Loucy (cell line): ENCODE data around the gene UGT1A6.
A peak's percentile ranks its signal among the peaks of the same experiment; 100 is the strongest.

Experiments
- H2AFZ ChIP-seq: fragments of 200-600 bp; sonication (generic); 2 replicates; pipeline ENCODE4 v1.6.0; 2016; ENCODE audit warnings: antibody characterized with exemption, mild to moderate bottlenecking, low read length, moderate library complexity
- H3F3A ChIP-seq: fragments of 200-600 bp; 2 replicates; pipeline ENCODE4 v1.6.0; 2016; ENCODE audit warnings: antibody characterized with exemption, low read depth, mild to moderate bottlenecking
- H3K27me3 ChIP-seq: fragments of 200-600 bp; sonication (generic); 2 replicates; pipeline ENCODE4 v1.6.1; 2014; ENCODE audit warnings: low read length, mild to moderate bottlenecking; ENCODE audit not compliant: insufficient read depth, poor library complexity, severe bottlenecking
- H3K36me3 ChIP-seq: fragments of 200-600 bp; sonication (generic); 2 replicates; pipeline ENCODE4 v1.6.1; 2016; ENCODE audit warnings: low read length; ENCODE audit not compliant: insufficient read depth
- H3K4me1 ChIP-seq: fragments of 200-600 bp; sonication (generic); 2 replicates; pipeline ENCODE4 v1.5.1; 2014; ENCODE audit warnings: low read length, mild to moderate bottlenecking; ENCODE audit not compliant: insufficient read depth, poor library complexity, severe bottlenecking
- H3K4me2 ChIP-seq: fragments of 200-600 bp; sonication (generic); 2 replicates; pipeline ENCODE4 v1.6.0; 2014; ENCODE audit warnings: antibody characterized with exemption, low read length, low read depth, mild to moderate bottlenecking; ENCODE audit not compliant: poor library complexity, severe bottlenecking
- H3K4me3 ChIP-seq: fragments of 200-600 bp; sonication (generic); 2 replicates; pipeline ENCODE4 v1.5.1; 2014; ENCODE audit warnings: low read length, mild to moderate bottlenecking, mixed read lengths; ENCODE audit not compliant: poor library complexity, severe bottlenecking
- H3K79me2 ChIP-seq: fragments of 200-600 bp; sonication (generic); 2 replicates; pipeline ENCODE4 v1.6.1; 2014; ENCODE audit warnings: low read length; ENCODE audit not compliant: insufficient read depth
- H3K9ac ChIP-seq: fragments of 200-600 bp; sonication (generic); 2 replicates; pipeline ENCODE4 v1.6.0; 2014; ENCODE audit warnings: mild to moderate bottlenecking, low read depth, low read length, moderate library complexity; ENCODE audit not compliant: poor library complexity, severe bottlenecking
- H3K9me2 ChIP-seq: fragments of 200-600 bp; sonication (generic); replicated peaks from 2 replicates; pipeline ENCODE4 v1.6.1; 2016; ENCODE audit warnings: low read depth, low read length, mixed read lengths
- H3K9me3 ChIP-seq: fragments of 200-600 bp; sonication (generic); 2 replicates; pipeline ENCODE4 v1.6.1; 2014; ENCODE audit warnings: mild to moderate bottlenecking, antibody characterized with exemption, low read length, low read depth; ENCODE audit not compliant: insufficient read depth
- H4K20me1 ChIP-seq: fragments of 200-600 bp; sonication (generic); 2 replicates; pipeline ENCODE4 v1.6.0; 2014; ENCODE audit warnings: antibody characterized with exemption, low read length, mild to moderate bottlenecking; ENCODE audit not compliant: insufficient read depth, poor library complexity, severe bottlenecking
- CTCF ChIP-seq: fragments of 200-600 bp; sonication (generic); conservative IDR thresholded peaks from 2 replicates; pipeline ENCODE4 v1.5.1; 2014; ENCODE audit warnings: mild to moderate bottlenecking, antibody characterized with exemption, low read length
- EZH2phosphoT487 ChIP-seq: fragments of 200-600 bp; IDR thresholded peaks from 2 replicates; pipeline ENCODE4 v1.6.1; 2018; ENCODE audit warnings: antibody characterized with exemption, mild to moderate bottlenecking, moderate library complexity, borderline replicate concordance

The UGT1A6 gene

GRCh38 chr2:233772583-233772982, 79.9 kb downstream of the UGT1A6 start:
- H3K79me2 ChIP-seq: no peaks in the 10 kb centered on the region
- H3K4me2 ChIP-seq: no peak overlapping the region
- no peaks in the 10 kb centered on the region for H3F3A ChIP-seq
- H3K27me3 ChIP-seq: no peaks in the 10 kb centered on the region
- no peaks in the 10 kb centered on the region for H3K36me3 ChIP-seq
- TF ChIP-seq EZH2phosphoT487 (no peak), CTCF (peak; percentile 37)
- no peaks in the 10 kb centered on the region for H3K9me3 ChIP-seq
- no peaks in the 10 kb centered on the region for H3K4me1 ChIP-seq
- H4K20me1 ChIP-seq: no peaks in the 10 kb centered on the region
- H3K9me2 ChIP-seq: no peaks in the 10 kb centered on the region
- H3K4me3 ChIP-seq: no peak overlapping the region
- no peak overlapping the region for H2AFZ ChIP-seq
- H3K9ac ChIP-seq: no peak overlapping the region

- Histone ChIP-seq H4K20me1 (no peaks in the 10 kb centered on the region), H3K4me3 (no peak overlapping the region), H3F3A (no peaks in the 10 kb centered on the region), H3K9ac (no peak overlapping the region), H2AFZ (no peak overlapping the region), H3K4me2 (no peak overlapping the region), H3K79me2 (no peaks in the 10 kb centered on the region), H3K36me3 (no peaks in the 10 kb centered on the region), H3K9me2 (no peaks in the 10 kb centered on the region), H3K4me1 (no peaks in the 10 kb centered on the region), H3K9me3 (no peaks in the 10 kb centered on the region), H3K27me3 (no peaks in the 10 kb centered on the region)
- TF ChIP-seq CTCF: no peak
- no peak for TF ChIP-seq EZH2phosphoT487
Measured at GRCh38 chr2:233773854-233774253, 81.2 kb downstream of the UGT1A6 start.

- Histone ChIP-seq H3K36me3 (no peaks in the 10 kb centered on the region), H3F3A (no peaks in the 10 kb centered on the region), H3K4me2 (no peak overlapping the region), H2AFZ (no peak overlapping the region), H3K4me1 (no peaks in the 10 kb centered on the region), H3K27me3 (no peaks in the 10 kb centered on the region), H3K79me2 (no peaks in the 10 kb centered on the region), H3K9me3 (no peaks in the 10 kb centered on the region), H3K9me2 (no peaks in the 10 kb centered on the region), H4K20me1 (no peaks in the 10 kb centered on the region), H3K9ac (no peak overlapping the region), H3K4me3 (no peak overlapping the region)
- TF ChIP-seq EZH2phosphoT487 (no peak), CTCF (no peak)
Measured at GRCh38 chr2:233775414-233775813, 82.7 kb downstream of the UGT1A6 start.
